Erythroblast (primary cell): ENCODE measurements around the gene TLE2.

Experiments used
- GATA1 ChIP-seq: IDR thresholded peaks from 2 replicates; pipeline ENCODE4 v1.6.1; 2011; ENCODE audit warnings: low read depth, mild to moderate bottlenecking, control low read depth, low read length, moderate library complexity
- POLR2A ChIP-seq: IDR thresholded peaks from 2 replicates; pipeline ENCODE4 v1.6.1; 2011; ENCODE audit warnings: mild to moderate bottlenecking, low read length

- TF ChIP-seq POLR2A (peak; percentile 79), GATA1 (peak; percentile 42)
Observed at GRCh38 chr19:3047496-3048189, 18.6 kb upstream of the TLE2 start.
